Measurements from ENCODE around the gene TSPAN5. TPM values are rescaled to one million over a fixed set of nuclear protein-coding genes. Genes with fewer than 3 reads are reported as not detected.

TSPAN5 gene
- total and polyA plus RNA-seq, 9 of the 15 experiments (the other 6 are each of a cell fraction or from before 2014, with no cell fraction given) = 0.58 to 6.6 (median 0.73) TPM

DNA sequence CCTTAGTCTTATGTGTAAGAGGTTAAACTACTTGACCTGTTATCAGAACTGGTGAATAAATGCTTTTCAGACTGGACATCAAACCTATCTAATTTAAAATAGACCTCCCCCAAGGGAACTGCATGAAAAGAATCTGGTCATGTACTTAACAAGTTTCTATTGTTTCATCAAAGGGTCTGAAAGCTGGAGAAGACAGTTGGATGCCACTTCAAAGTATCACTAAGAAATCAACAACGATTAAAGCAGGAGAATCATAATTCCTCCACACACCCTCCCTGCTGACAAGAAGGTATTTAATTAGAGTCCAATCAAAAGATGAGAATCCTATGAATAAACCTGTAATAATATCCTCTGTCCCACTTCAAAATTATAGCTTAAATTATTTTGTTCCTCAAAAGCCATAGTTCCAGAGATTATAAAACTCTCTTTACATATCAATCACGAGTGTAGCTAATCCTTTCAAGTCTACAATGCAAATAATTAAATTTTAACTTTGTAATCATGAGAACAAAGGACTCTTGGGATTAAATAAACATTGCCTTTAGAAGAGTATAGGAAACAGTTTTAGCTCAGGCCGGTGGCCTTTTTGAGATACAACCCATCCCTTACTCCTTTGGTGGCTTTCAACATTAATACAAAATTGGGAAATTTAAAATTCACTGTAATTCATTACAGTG, 35.1 kb downstream of the TSPAN5 start:
- no peaks in the 10 kb centered on the region for H3K9me3 ChIP-seq (replicated peaks; ENCODE audit: control insufficient read depth, insufficient read depth, low read depth, low read length)
- intact Hi-C loops (cut with micrococcal nuclease) = loop anchor here (10.0 kb wide), 1 partner anchor 158 kb away; no protein-coding TSS in a partner anchor
- H3K27ac ChIP-seq (ENCODE audit: extremely low read depth, low read depth, low read length) = no peak overlapping the region
- in situ Hi-C loops (cut with MboI) = no loop called here
- CTCF ChIA-PET (ENCODE audit: low intra/inter-chr PET ratio) = no interaction called here
- H4K20me1 ChIP-seq (replicated peaks; ENCODE audit: control insufficient read depth, insufficient read depth, low read length) = no peaks in the 10 kb centered on the region
- no peak overlapping the region for H3K4me2 ChIP-seq (ENCODE audit: insufficient read depth, low read length)
- no peaks in the 10 kb centered on the region for H3K4me1 ChIP-seq (replicated peaks in 1 of 2; ENCODE audit: control insufficient read depth in 2 of 2, insufficient read depth in 2 of 2, low read length in 2 of 2)
- WGBS (ENCODE audit: insufficient coverage, low coverage, missing lambda C conversion rate) = 0% methylated on average over 3 of the region's 3 CpGs
- POLR2A ChIA-PET = no interaction called here
- no peak for DNase-seq (ENCODE audit: extremely low read depth in 1 of 4, low spot score in 3 of 4)
- no peak overlapping the region for H3K9ac ChIP-seq (ENCODE audit: insufficient read depth in 1 of 2, low read depth in 2 of 2, low read length in 2 of 2)
- ATAC-seq = no peak
- H3K27me3 ChIP-seq (ENCODE audit: control insufficient read depth in 2 of 2, insufficient read depth in 2 of 2, low read length in 2 of 2) = peaks cover 0 to 10% of the 10 kb centered on the region in 2 experiments; a peak in 3 of 5 replicates
- H3K4me3 ChIP-seq = no peak overlapping the region
- TF ChIP-seq KAT7 (CRISPR knock-in tag; IDR thresholded peaks at IDR 0.05; ENCODE audit: borderline replicate concordance) = no peak
- no peak for TF ChIP-seq CXXC5 (CRISPR knock-in tag; IDR thresholded peaks at IDR 0.05)
- TF ChIP-seq CTBP1 (IDR thresholded peaks at IDR 0.05; ENCODE audit: borderline replicate concordance) = no peak
- no peak overlapping the region for H2AFZ ChIP-seq (ENCODE audit: low read depth, low read length)
- no peaks in the 10 kb centered on the region for H3K79me2 ChIP-seq (ENCODE audit: control insufficient read depth, insufficient read depth, low read length)
- no TSS peak for BruUV-seq (replicated peaks)
- FAIRE-seq = no peak
- H3K9me1 ChIP-seq (ENCODE audit: control insufficient read depth, insufficient read depth, low read length) = no peaks in the 10 kb centered on the region
- no peaks in the 10 kb centered on the region for H3K36me3 ChIP-seq (ENCODE audit: control insufficient read depth, insufficient read depth, low read length)

GRCh38 chr4:98620087-98620784, 38.2 kb downstream of the TSPAN5 start:
- intact Hi-C loops (cut with micrococcal nuclease) (loop anchor here (10.0 kb wide), 1 partner anchor 155 kb away; no protein-coding TSS in a partner anchor), in situ Hi-C loops (cut with MboI) (no loop called here)
- ChIA-PET POLR2A (interaction anchor here (0.9 kb wide), 1 partner anchor 10 kb away, joined by 3 read pairs; no protein-coding TSS in a partner anchor), CTCF (ENCODE audit: low intra/inter-chr PET ratio) (no interaction called here)
- FAIRE-seq = no peak
- no peak overlapping the region for H3K4me3 ChIP-seq
- H4K20me1 ChIP-seq (replicated peaks; ENCODE audit: control insufficient read depth, insufficient read depth, low read length) = no peaks in the 10 kb centered on the region
- H2AFZ ChIP-seq (ENCODE audit: low read depth, low read length) = no peak overlapping the region
- H3K27me3 ChIP-seq (ENCODE audit: control insufficient read depth in 2 of 2, insufficient read depth in 2 of 2, low read length in 2 of 2) = peaks cover 0 to 15% of the 10 kb centered on the region in 2 experiments
- no peak for DNase-seq (ENCODE audit: extremely low read depth in 1 of 4, low spot score in 3 of 4)
- no peaks in the 10 kb centered on the region for H3K9me1 ChIP-seq (ENCODE audit: control insufficient read depth, insufficient read depth, low read length)
- H3K4me2 ChIP-seq (ENCODE audit: insufficient read depth, low read length) = no peak overlapping the region
- WGBS (ENCODE audit: insufficient coverage, low coverage, missing lambda C conversion rate) = 24% methylated on average over 9 of the region's 9 CpGs
- H3K4me1 ChIP-seq (replicated peaks in 1 of 2; ENCODE audit: control insufficient read depth in 2 of 2, insufficient read depth in 2 of 2, low read length in 2 of 2) = no peaks in the 10 kb centered on the region
- no peak overlapping the region for H3K27ac ChIP-seq (ENCODE audit: extremely low read depth, low read depth, low read length)
- H3K9me3 ChIP-seq (replicated peaks; ENCODE audit: control insufficient read depth, insufficient read depth, low read depth, low read length) = no peaks in the 10 kb centered on the region
- no peaks in the 10 kb centered on the region for H3K36me3 ChIP-seq (ENCODE audit: control insufficient read depth, insufficient read depth, low read length)
- ATAC-seq = no peak; the same call in 2 of the 3 replicates
- BruUV-seq (replicated peaks) = no TSS peak
- no peaks in the 10 kb centered on the region for H3K79me2 ChIP-seq (ENCODE audit: control insufficient read depth, insufficient read depth, low read length)
- no peak overlapping the region for H3K9ac ChIP-seq (ENCODE audit: insufficient read depth in 1 of 2, low read depth in 2 of 2, low read length in 2 of 2)
- TF ChIP-seq GABPA (tag; conservative IDR thresholded peaks at IDR 0.05; ENCODE audit: low read depth) (no peak), ZNF121 (CRISPR knock-in tag; conservative IDR thresholded peaks at IDR 0.05) (no peak)
- TF ChIP-seq, protein P1, sequence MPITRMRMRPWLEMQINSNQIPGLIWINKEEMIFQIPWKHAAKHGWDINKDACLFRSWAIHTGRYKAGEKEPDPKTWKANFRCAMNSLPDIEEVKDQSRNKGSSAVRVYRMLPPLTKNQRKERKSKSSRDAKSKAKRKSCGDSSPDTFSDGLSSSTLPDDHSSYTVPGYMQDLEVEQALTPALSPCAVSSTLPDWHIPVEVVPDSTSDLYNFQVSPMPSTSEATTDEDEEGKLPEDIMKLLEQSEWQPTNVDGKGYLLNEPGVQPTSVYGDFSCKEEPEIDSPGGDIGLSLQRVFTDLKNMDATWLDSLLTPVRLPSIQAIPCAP (CRISPR knock-in tag; IDR thresholded peaks at IDR 0.05; ENCODE audit: borderline replicate concordance) = no peak
- TF ChIP-seq, protein P2, sequence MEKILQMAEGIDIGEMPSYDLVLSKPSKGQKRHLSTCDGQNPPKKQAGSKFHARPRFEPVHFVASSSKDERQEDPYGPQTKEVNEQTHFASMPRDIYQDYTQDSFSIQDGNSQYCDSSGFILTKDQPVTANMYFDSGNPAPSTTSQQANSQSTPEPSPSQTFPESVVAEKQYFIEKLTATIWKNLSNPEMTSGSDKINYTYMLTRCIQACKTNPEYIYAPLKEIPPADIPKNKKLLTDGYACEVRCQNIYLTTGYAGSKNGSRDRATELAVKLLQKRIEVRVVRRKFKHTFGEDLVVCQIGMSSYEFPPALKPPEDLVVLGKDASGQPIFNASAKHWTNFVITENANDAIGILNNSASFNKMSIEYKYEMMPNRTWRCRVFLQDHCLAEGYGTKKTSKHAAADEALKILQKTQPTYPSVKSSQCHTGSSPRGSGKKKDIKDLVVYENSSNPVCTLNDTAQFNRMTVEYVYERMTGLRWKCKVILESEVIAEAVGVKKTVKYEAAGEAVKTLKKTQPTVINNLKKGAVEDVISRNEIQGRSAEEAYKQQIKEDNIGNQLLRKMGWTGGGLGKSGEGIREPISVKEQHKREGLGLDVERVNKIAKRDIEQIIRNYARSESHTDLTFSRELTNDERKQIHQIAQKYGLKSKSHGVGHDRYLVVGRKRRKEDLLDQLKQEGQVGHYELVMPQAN (IDR thresholded peaks at IDR 0.05; ENCODE audit: borderline replicate concordance) = no peak
- TF ChIP-seq, protein P3, sequence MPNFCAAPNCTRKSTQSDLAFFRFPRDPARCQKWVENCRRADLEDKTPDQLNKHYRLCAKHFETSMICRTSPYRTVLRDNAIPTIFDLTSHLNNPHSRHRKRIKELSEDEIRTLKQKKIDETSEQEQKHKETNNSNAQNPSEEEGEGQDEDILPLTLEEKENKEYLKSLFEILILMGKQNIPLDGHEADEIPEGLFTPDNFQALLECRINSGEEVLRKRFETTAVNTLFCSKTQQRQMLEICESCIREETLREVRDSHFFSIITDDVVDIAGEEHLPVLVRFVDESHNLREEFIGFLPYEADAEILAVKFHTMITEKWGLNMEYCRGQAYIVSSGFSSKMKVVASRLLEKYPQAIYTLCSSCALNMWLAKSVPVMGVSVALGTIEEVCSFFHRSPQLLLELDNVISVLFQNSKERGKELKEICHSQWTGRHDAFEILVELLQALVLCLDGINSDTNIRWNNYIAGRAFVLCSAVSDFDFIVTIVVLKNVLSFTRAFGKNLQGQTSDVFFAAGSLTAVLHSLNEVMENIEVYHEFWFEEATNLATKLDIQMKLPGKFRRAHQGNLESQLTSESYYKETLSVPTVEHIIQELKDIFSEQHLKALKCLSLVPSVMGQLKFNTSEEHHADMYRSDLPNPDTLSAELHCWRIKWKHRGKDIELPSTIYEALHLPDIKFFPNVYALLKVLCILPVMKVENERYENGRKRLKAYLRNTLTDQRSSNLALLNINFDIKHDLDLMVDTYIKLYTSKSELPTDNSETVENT (CRISPR knock-in tag; IDR thresholded peaks at IDR 0.05) = no peak

Data from K562 (cell line).